Activated T-helper 1 cell treated with anti-CD3 and anti-CD28 coated beads, Interleukin-2, amount 50 U/mL, for 16 hours (primary cell): ENCODE measurements around the gene PISD.
"Not testable (repeated sequence)": the region's sequence is repeated elsewhere in the genome, so short reads cannot be mapped to it uniquely, and the experiment has no call there.

ENCODE experiments used
- DNase-seq, 2 donors: peaks; one replicate each; pipeline ENCODE4 v3.0.0-alpha.2; 2020; ENCODE audit warnings: low read depth in 1 of 2, low spot score in 1 of 2

Gene PISD

DNA sequence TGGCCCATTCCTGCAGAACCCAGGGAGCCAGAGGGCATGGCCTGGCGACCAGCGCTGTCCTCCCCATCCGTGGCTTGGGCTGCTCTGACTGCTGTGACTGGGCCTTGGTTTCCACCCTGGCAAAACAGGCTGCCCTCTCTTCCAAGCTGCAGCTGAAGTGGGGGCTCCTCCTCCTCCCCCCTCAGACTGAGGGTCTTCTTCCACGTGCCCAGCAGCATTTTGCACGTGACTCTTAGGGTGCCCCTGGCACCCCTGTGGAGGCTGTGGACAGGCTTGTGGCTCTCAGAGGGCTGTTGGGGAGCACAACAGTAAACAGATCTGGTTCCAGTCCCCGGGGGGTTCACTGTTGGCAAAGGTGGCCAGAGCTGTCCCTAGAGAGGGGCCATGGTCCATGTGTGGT is 51.4 kb downstream of the PISD start:
- DNase-seq, result no peak

DNA sequence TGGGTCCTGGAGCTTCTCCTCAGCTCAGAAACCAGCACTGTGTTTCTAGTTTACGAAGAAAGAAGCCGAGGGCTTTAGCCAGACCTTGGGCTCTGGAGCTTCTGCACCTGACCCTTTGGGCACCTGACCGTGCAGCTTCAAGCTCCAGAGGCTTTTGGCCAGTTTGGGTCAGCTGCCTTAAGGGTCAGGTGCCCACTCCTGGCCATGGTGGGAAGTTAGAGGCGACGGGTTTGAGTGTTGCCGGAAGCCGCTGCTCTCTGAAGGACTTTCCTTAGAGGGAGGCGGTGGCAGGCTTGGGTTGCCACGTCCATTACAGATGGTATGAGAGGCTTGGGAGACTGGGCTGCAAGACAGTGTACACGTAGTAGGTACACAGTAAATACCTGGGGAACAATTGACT is 52.3 kb downstream of the PISD start:
- DNase-seq, result no peak

- no peak for DNase-seq
These were observed 54.3 kb downstream of the PISD start for GRCh38 chr22:31607696-31608095.

- no peak for DNase-seq
These were observed 56.0 kb downstream of the PISD start for GRCh38 chr22:31605851-31606585.

- no peak for DNase-seq
These were observed 57.0 kb downstream of the PISD start for GRCh38 chr22:31604746-31605705.

GRCh38 chr22:31604137-31604705 is 57.8 kb downstream of the PISD start:
- no peak for DNase-seq

GRCh38 chr22:31603574-31603973 is 58.4 kb downstream of the PISD start:
- no peak for DNase-seq

DNA sequence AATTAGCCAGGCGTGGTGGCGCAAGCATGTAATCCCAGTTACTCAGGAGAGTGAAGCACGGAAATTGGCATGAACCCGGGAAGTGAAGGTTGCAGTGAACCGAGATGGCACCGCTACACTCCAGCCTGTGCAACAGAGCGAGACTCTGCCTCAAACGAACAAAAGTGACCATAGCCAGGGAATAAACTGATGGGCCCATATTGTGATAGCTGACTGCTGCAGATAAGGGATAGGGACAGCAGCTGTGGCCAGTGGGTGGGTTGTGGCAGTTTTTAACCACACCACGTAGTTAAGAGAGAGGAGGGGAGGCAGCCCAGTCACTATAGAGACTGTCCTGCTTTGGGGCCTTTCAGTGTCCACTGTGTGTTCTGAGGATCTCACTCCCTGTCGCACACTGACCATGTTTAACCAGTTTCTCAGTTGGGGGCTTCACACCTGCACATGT is 58.9 kb downstream of the PISD start:
- DNase-seq, result no peak

DNA sequence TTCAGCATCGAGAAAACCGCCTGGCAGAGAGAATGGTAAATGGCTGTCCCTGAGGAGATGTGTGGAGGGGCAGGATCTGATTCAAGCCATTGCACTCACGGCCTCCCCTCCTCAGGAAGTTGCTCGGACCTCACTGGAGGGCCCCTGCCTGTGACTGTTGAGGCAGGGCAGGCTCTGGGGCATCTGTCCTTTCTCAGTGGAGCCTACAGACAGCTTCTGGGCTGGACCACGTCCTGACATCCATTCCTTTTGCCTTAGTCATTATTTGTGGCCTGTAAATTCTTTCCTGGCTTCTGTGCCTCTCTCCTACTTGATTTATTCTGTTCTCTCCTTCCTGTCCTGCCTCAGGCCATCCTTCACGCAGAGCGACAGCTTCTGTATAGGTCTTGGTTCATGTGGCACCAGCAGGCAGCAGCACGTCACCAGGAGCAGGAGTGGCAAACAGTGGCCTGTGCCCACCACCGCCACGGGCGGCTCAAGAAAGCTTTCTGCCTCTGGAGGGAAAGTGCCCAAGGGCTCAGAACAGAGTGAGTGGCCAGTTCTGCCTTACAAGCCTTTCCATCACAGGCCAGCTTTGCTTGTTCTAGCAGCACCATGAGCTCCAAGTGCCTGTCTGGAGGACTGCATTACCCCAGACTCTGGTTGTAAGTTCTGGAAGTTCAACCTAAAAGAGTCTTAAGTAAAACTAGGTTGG is 59.6 kb downstream of the PISD start:
- no peak for DNase-seq

DNA sequence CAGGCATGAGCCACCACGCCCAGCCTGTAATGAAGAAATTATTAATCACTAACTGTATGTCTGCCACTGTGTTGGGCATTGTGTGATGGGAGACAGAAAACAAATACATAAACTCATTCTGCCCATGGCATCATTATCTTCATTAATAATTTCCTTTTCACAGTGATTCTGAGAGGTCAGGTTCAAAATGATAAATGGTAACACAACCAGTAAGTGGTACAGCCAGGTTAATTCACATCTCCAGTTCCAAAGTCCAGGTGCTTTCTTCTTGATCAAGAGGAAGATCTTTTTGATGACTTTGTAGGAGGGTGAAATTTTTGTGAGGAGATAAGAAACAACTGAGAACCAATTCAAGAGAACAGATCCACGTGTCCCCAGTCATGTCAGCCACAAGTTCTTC is 66.7 kb downstream of the PISD start:
- DNase-seq, result no peak

GRCh38 chr22:31590161-31590560 is 71.9 kb downstream of the PISD start:
- DNase-seq, result not testable (repeated sequence)

GRCh38 chr22:31588970-31589675 is 72.9 kb downstream of the PISD start:
- DNase-seq, result no peak

DNA sequence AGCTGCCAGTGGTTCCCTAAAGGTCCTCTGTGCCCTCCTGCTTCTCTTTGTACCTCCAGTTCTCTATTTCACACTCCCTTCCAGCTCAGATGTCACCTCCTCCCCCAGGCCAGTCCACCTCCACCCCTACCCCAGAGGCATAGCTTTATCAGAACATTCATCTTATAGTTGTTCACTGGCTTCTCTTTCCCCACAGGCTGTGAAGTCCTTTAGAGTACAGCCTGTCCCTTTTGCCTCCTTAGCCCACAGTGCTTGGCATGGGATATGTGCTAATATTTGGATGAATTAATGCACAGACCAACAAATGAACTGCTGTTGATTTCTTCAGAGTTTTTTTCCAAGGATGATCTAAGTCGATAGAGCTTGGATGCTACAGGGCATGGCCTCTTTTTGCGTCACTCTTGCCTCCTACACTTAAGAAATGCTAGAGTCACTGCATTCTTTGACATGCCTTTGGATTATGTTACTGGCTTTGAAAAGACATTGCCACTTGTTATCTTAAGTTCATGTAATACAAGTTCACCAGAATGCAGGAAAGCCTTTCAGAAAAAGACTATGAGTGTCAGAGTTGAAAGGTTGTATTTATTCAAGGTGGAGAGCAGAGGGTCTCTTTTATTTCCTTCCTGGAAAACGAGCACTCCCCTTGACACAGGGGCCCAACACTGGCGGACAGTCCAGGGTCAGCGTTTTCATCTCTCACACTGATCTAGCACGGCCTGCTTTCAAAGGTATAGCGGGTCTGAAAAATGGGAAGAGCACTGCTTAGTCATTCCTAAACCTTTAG is 75.7 kb downstream of the PISD start:
- DNase-seq, result no peak

GRCh38 chr22:31585161-31585859 is 76.7 kb downstream of the PISD start:
- no peak for DNase-seq

DNA sequence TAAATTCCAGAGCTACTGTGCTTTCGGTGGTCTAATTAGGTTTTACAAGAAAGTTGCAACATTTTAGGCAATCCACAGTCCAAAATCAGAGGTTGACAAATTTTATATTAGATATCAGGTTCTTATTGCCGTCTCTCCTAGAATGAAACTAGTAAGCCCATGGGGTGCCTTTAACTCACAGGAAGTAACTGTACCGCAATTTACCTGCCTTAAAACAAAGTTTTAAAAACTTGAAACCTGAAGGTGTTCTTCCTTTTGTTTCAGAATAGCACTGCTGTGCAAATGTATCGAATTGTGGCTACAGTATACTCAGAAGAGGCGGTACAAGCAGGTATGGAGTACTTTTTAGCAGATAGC is 77.2 kb downstream of the PISD start:
- no peak for DNase-seq

DNA sequence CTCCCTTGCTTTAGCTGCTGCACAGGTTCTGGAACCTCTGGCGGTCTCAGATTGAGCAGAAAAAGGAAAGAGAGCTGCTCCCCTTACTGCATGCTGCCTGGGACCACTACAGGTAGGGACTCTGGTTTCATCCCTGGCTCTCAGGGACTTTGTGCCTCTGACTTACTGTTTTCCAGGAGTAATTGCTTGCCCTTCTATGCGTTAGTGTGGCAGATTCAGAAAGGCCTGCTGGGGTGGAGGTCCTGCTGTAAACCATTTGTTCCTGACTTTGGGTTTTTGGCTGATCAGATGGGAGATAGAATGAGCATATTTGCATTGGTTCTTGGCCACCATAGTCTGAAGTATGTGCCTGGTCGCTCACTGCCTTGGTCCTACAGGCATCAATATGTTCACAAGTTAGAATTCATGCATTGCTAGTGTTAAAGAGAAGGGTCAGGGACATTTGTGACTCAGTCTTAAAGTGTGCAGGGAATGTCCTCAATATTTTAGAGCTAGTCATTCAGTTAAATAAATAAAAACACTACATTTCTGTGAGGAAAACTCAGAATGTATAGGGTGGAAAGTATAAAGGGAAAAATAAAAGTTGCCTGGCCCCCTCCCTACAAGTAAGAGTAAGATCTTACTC is 78.0 kb downstream of the PISD start:
- no peak for DNase-seq

GRCh38 chr22:31579835-31580242 is 82.2 kb downstream of the PISD start:
- DNase-seq, result no peak

DNA sequence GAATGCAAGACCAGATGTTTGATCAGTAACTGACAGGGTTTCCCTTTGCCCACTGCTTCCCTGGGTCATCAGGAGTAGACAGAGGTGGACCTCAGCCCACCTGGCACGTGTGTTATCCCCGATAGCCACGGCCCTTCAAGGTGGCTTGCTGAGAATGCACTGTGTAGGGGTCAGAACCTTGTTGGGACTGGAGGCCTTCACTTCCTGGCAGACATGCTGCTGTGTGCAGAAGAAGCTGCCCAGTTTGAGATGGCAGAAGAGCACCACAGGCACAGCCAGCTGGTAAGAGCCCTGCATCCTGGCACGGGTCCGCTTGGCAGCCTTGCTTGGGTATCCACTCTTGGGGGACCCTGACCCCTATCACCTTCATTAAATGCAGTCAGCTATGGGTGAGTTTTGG is 83.8 kb downstream of the PISD start:
- DNase-seq, result no peak

DNA sequence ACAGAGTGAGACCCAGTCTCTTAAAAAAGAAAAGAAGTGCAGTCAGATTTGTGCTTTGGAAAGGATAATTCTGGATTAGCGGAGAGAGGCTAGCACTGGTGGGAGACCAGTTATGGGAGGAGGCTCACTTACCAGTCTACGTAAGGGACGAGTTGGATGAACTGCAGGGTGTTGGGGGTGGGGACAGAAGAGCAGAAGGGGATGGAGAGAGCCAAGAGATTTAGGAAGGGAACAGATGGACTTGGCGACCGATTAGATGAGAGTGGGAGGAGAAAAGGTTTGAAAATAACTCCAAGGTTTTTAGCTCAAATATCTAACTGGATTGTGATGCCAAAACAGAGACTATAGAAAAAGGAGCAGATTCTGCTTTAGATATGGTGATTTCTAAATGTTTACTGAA is 84.3 kb downstream of the PISD start:
- DNase-seq, result no peak
